Muscle of arm (tissue), 14 donors: Measurements from ENCODE around the gene OASL. TPM values are rescaled to one million over a fixed set of nuclear protein-coding genes. Genes with fewer than 3 reads are reported as not detected.
"Not testable (repeated sequence)": the region's sequence is repeated elsewhere in the genome, so short reads cannot be mapped to it uniquely, and the experiment has no call there.

Experiments used
- DNase-seq: peaks from one replicate; pipeline ENCODE4 v3.0.0-alpha.2; 2013
- long read RNA-seq, 11 donors: transcript quantifications; one replicate each; lab custom pipeline, GENCODE V29; 2026
- polyA plus RNA-seq, 12 donors: library from polyadenylated mRNA; unstranded; fragments of 120-200 nt; gene quantifications; one replicate each; pipeline ENCODE4 v1.2.1, GENCODE V29; 2013; ENCODE audit not compliant: insufficient read length in 12 of 12

Gene OASL
- under 1 TPM in 4 of 12 donors, not detected in 8; 0.11 to 0.20 (median 0.17) TPM for polyA plus RNA-seq
- long read RNA-seq, donor 1, result 0 reads
- long read RNA-seq, donor 2, result 0 reads
- long read RNA-seq, donor 3, result 0 reads
- long read RNA-seq, donor 4, result 0 reads
- long read RNA-seq, donor 5, result 0 reads
- long read RNA-seq, donor 6, result 0 reads
- long read RNA-seq, donor 7, result 0 reads
- long read RNA-seq, donor 8, result 0 reads
- long read RNA-seq, donor 9, result 0 reads
- long read RNA-seq, donor 10, result 0 reads
- long read RNA-seq, donor 11, result 0 reads

DNA sequence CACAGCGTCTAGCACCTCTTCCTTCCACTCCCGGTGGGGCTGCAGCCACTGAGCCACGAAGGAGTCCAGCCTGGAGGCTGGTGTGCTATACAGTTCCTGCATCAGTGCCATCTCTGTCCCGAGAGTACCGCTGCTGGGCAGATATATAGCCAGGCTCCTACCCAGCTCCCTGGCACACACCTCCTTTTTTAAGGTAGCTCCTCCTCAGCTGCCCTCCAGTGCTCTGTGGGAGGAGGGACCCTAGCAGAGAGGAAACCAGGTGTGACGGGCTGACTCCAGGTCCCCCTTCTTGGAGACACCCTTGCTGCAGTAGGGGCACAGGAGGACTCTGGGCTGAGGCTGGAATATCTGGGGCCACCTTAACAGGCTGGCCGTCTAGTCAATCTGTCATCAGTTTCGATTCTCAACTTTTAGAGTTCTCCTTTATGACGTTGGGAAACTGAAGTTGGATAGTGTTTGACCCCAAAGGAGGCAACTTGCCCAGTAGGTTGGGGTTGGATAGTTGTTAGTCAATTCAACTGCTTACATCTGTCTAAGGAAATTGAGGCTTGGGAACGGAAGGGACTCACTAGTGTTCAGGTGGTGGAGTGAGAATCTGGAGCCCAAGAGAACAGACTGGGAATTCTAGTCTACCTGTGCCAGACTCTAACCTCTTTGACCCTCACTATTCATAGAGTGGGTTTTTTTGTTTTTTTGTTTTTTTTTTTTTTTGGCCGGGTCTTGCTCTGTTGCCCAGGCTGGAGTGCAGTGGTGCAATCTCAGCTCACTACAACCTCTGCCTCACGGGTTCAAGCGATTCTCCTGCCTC lies at the start of gene OASL:
Gene OASL, minus strand, starts transcription at position 386 of the 808 bp plus-strand sequence. Its CDS starts 275 bp downstream, at position 111.
- DNase-seq, result peak; percentile 11

- no peak for DNase-seq
These were observed 49.1 kb upstream of the OASL start for GRCh38 chr12:121088195-121088585.

GRCh38 chr12:121087467-121088194 lies 48.6 kb upstream of the OASL start:
- DNase-seq, result no peak

DNA sequence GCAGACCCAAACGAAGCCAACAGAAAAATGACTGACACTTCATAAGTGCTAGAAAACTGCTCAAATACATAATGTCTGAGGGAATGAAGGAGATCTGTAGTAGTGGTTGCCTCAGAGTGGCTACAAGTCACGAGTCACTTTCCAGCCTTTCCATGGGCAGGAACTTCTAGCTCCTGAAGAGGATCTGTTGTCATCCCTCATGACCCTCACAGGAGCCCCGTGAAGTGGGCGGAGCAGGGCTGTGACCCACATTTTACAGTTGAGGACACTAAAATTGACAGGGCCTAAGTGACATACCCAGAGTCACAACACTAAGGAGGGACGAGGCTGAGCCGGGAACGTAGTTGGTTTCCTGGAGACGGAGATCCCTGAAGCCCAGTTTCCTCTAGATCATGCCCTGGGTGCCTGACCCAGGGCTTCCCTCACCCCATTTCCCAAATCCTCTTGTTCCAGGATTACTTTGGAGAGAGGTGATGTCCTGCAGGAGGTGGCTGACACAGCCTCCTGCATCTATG lies 47.8 kb upstream of the OASL start:
- DNase-seq, result no peak

GRCh38 chr12:121085506-121086353 lies 46.7 kb upstream of the OASL start:
- no peak for DNase-seq

DNA sequence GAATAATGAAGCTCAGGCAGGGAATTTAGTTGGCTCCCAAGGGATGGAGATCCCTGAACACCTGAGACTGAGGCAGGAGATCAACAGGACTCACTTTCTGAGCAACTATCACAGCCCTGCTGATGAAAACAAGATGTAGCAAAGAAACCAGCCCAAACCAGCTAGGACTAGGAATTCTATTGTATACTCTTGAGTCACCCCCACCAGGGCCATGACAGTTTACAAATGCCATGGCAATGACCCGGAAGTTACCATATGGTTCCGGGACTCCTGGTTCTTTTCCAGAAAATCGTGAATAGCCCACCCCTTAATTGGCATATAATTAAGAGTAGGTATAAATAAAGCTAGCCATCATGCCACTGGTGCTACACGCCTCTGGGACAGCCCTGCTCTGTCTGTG lies 46.0 kb upstream of the OASL start:
- no peak for DNase-seq

DNA sequence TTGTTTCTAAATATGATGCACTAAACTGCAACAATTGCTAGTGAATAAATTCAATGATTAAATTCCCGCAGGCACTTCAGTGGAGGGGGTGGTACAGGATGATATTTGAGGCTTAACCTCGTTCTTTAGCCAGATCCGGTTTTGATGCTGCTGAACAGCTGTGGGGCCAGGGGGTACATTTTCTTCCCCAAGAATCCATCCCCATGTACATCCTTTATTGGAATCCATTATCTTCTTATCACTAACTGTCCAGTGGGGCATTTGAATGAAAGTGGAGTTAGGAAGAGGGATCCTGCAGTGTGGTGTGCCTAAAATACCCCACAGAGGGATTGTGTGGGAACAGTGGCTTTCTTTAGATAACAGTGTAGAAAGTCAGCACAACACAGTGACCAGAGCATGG lies 45.2 kb upstream of the OASL start:
- no peak for DNase-seq

DNA sequence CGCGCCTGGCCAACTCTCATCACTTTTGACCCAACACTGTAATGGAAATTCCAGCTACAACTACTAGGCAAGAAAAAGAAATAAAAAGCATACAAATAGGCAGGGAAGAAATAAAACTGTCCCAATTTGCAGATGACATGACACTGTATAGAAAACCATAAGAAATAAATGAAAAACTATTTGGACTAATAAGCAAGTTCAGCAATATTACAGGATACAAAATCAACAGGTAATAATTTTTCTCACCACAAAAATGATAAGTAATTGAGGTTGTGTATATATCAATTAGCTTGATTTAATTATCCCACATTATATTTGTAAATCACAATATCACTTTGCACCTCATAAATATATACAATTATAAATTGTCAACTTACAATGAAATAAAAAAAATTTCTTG lies 41.9 kb upstream of the OASL start:
- no peak for DNase-seq

GRCh38 chr12:121079736-121080272 lies 40.8 kb upstream of the OASL start:
- DNase-seq, result no peak

GRCh38 chr12:121077440-121077839 lies 38.4 kb upstream of the OASL start:
- DNase-seq, result not testable (repeated sequence)

DNA sequence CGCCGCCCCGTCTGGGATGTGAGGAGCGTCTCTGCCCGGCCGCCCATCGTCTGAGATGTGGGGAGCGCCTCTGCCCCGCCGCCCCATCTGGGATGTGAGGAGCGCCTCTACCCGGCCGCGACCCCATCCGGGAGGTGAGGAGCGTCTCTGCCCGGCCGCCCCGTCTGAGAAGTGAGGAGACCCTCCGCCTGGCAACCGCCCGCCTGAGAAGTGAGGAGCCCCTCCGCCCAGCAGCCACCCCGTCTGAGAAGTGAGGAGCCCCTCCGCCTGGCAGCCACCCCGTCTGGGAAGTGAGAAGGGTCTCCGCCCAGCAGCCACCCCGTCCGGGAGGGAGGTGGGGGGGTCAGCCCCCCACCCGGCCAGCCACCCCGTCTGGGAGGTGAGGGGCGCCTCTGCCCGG lies 36.9 kb upstream of the OASL start:
- not testable (repeated sequence) for DNase-seq

DNA sequence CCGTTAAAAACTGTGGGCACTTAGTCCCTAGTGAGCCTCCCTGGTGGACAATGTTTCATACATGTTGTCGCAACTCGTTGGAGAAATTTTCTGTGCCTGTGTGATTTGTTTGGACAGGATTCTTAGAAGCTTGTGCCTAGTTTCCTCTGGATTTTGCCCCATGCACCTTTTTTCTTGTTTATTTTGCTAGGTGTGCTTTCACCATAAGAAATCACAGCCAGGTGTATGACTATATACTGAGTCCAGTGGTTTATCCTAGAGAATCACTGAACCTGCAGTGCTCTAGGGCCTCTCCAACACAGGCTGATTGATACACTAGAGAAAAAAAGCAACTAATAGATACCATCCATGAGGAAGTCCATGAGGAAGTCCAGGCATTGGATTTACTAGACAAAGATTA lies 33.1 kb upstream of the OASL start:
- DNase-seq, result no peak

GRCh38 chr12:121069206-121069605 lies 30.2 kb upstream of the OASL start:
- DNase-seq, result no peak

- DNase-seq, result no peak
These were observed 26.3 kb upstream of the OASL start for GRCh38 chr12:121065345-121065744.

DNA sequence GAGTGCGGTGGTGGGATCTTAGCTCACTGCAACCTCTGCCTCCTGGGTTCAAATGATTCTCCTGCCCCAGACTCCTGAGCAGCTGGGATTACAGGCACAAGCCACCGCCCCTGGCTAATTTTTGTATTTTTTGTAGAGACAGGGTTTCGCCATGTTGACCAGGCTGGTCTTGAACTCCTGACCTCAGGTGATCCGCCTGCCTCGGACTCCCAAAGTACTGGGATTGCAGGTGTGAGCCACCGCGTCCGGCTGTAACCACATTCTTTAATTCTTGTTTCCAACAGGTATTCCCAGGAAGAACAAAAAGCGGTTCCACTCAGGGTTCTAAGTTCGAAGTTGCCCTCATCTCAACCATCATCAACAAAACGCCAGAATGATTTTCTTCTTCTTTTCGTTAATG lies 25.5 kb upstream of the OASL start:
- DNase-seq, result not testable (repeated sequence)

- DNase-seq, result no peak
These were observed 25.1 kb upstream of the OASL start for GRCh38 chr12:121064116-121064515.

GRCh38 chr12:121062391-121063045 lies 23.5 kb upstream of the OASL start:
- DNase-seq, result no peak

GRCh38 chr12:121061831-121062230 lies 22.8 kb upstream of the OASL start:
- peak; percentile 15 for DNase-seq

DNA sequence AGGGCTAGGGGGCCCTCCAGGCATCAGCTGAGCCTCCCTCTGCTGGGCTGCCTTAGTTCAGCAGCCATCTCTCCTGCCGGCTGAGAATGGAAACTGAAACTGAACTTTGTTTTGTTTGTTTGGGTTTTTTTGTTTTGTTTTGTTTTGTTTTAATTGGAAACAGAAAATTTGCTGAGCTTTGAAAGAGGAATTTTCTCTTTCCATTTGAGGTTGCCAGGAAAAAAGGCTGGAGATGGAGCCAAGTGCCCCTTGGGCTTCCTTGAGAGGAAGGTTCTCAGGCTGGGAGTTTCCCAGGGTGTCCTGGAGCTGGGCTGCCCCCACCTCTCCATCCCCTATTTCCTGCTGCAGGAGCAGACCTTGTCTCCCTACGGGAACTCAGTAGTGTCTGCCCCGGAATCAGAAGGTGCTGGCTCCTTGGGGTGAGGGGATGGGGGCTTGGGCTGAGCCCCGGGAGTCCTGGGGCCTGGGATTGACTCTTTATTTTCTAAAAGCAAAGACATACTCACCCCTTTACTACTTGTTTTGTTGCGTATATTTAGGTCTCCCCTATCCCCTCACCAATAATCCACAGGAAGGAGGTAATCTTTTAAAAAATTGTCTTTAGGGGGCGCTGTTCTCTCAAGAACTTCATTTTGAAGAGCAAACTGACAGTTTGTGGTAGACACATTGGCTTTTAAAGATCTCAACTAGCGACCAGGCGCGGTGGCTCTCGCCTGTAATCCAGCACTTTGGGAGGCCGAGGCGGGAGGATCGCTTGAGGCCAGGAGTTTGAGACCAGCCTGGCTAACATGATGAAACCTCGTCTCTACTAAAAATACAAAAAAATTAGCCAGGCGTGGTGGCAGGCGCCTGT lies 21.3 kb upstream of the OASL start:
- DNase-seq, result peak; percentile 55
